Kidney (tissue), 14 donors: ENCODE data around the gene LITAF. TPM values are rescaled to one million over a fixed set of nuclear protein-coding genes. Genes with fewer than 3 reads are reported as not detected.

Experiments used
- DNase-seq, 5 donors: peaks; one replicate each; pipeline ENCODE4 v3.0.0-alpha.2; 2013 to 2020
- FAIRE-seq: peaks from 2 replicates; lab custom pipeline; 2012; peaks lifted over from hg19 to GRCh38; lab: Jason Lieb, UNC
- H3K27ac ChIP-seq, 2 donors: one replicate each; pipeline ENCODE4 v1.7.0; 2013; ENCODE audit warnings: low read depth in 2 of 2, low read length in 2 of 2, inconsistent platforms in 1 of 2
- H3K27me3 ChIP-seq: one replicate; pipeline ENCODE4 v1.7.1; 2013; ENCODE audit warnings: low read length, inconsistent platforms; ENCODE audit not compliant: control insufficient read depth, insufficient read depth
- H3K36me3 ChIP-seq, 3 donors: one replicate each; pipeline versions ENCODE4 v1.7.0 to v1.7.1; 2013; ENCODE audit warnings: low read length in 3 of 3, control low read depth in 1 of 3, inconsistent platforms in 1 of 3; ENCODE audit not compliant: insufficient read depth in 3 of 3, control insufficient read depth in 2 of 3
- H3K4me1 ChIP-seq, 3 donors: one replicate each; pipeline versions ENCODE4 v1.7.0 to v1.7.1; 2013; ENCODE audit warnings: low read length in 3 of 3, inconsistent platforms in 1 of 3, low read depth in 1 of 3; ENCODE audit not compliant: control insufficient read depth in 2 of 3, insufficient read depth in 2 of 3
- H3K4me3 ChIP-seq, 3 donors: one replicate each; pipeline versions ENCODE4 v1.7.0 to v1.8.1; 2013; ENCODE audit warnings: low read length in 3 of 3, control low read depth in 1 of 3, inconsistent platforms in 1 of 3
- H3K9ac ChIP-seq, 3 donors: one replicate each; pipeline versions ENCODE4 v1.7.0 to v1.7.1; 2013; ENCODE audit warnings: low read length in 3 of 3, control low read depth in 1 of 3, inconsistent platforms in 1 of 3
- H3K9me3 ChIP-seq, 3 donors: one replicate each; pipeline versions ENCODE4 v1.7.0 to v1.7.1; 2013; ENCODE audit warnings: low read length in 3 of 3, control low read depth in 1 of 3, inconsistent platforms in 1 of 3; ENCODE audit not compliant: control insufficient read depth in 2 of 3, insufficient read depth in 1 of 3
- intact Hi-C: fragments of 100-400 bp; cut with DNase I; formaldehyde crosslinking; loops from one replicate; pipeline ENCODE4 v1.11.1; 2022
- polyA plus RNA-seq: library from polyadenylated mRNA; stranded (reverse); fragments of 350-450 nt; fragmentation: Illumina TruSeq; extraction: RNeasy Lipid Tissue Mini Kit (QIAGEN cat#74804); gene quantifications from one replicate; pipeline ENCODE4 v1.2.3, GENCODE V29; 2014; ENCODE audit warnings: low read depth, low replicate concordance; ENCODE audit not compliant: insufficient read depth
- total RNA-seq: library from RNA; stranded (reverse); fragmentation: NEBNext Ultra II Directional; extraction: Animal tissue kit (Norgen Biotek cat#: 25700); gene quantifications from one replicate; pipeline ENCODE4 v1.2.1, GENCODE V29; 2021
- TF ChIP-seq, protein P1 (sequence below): IDR thresholded peaks from 3 replicates; pipeline ENCODE4 v1.5.1; 2012; ENCODE audit warnings: mild to moderate bottlenecking, moderate library complexity, borderline replicate concordance; ENCODE audit not compliant: insufficient read depth; ENCODE audit errors: extremely low read depth
- donor health status: control.
- donor health status: control.
- donor health status: control.
- donor health status: control.
- donor health status: control.
- donor health status: DM: yes; HTN: yes; CAD: no.
- donor health status: Normal renal cell carcinoma (clear cell type).

LITAF gene
- total and polyA plus RNA-seq, 2 donors from 2014 or later = 121 to 171 TPM

DNA sequence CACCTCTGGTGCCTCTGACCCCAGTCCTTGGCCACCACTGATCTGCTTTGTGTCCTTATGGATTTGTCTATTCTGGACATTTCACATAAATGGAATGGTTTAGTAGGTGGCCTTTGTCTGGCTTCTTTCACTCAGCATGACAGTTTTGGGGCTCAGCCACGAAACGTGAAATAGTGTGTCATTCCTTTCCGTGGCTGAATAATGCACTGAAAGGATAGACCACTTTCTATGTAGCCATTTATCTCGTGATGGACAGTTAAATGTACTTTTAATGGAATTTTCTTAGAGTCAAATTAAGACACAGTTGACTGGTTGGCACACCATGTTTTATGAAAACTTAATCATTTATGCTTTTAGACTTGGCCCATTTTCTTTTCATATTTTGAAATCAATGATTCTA is 57.4 kb downstream of the LITAF start:
- intact Hi-C loops = loop anchor here (10.0 kb wide), 1 partner anchor 124 kb away; no protein-coding TSS in a partner anchor
- H3K9ac ChIP-seq = no peak overlapping the region
- H3K27me3 ChIP-seq = no peaks in the 10 kb centered on the region
- no peak for FAIRE-seq
- no peak overlapping the region for H3K27ac ChIP-seq
- no peak for DNase-seq
- no peaks in the 10 kb centered on the region for H3K36me3 ChIP-seq
- H3K9me3 ChIP-seq = no peaks in the 10 kb centered on the region
- no peak overlapping the region for H3K4me3 ChIP-seq
- no peaks in the 10 kb centered on the region for H3K4me1 ChIP-seq
- TF ChIP-seq, protein P1, sequence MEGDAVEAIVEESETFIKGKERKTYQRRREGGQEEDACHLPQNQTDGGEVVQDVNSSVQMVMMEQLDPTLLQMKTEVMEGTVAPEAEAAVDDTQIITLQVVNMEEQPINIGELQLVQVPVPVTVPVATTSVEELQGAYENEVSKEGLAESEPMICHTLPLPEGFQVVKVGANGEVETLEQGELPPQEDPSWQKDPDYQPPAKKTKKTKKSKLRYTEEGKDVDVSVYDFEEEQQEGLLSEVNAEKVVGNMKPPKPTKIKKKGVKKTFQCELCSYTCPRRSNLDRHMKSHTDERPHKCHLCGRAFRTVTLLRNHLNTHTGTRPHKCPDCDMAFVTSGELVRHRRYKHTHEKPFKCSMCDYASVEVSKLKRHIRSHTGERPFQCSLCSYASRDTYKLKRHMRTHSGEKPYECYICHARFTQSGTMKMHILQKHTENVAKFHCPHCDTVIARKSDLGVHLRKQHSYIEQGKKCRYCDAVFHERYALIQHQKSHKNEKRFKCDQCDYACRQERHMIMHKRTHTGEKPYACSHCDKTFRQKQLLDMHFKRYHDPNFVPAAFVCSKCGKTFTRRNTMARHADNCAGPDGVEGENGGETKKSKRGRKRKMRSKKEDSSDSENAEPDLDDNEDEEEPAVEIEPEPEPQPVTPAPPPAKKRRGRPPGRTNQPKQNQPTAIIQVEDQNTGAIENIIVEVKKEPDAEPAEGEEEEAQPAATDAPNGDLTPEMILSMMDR = no peak

DNA sequence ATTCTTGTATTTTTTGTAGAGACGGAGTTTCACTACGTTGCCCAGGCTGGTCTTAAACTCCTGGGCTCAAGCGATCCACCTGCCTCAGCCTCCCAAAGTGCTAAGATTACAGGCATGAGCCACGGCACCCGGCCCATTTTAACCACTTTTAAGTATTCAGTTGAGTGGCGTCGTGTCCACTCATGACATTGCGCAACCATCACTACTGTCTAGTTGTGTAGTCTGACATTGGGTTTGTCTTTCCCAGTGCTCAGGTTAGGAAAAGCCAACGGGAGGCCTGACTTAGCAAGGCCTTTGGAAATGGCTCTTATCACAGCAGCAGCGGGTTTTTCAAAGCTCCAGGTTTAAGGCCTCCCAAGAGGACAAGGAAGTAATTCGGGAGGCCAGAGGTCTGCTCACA is 58.7 kb downstream of the LITAF start:
- Histone ChIP-seq H3K27ac (no peak overlapping the region), H3K9me3 (no peaks in the 10 kb centered on the region), H3K9ac (no peak overlapping the region), H3K27me3 (no peaks in the 10 kb centered on the region), H3K4me3 (no peak overlapping the region), H3K36me3 (no peaks in the 10 kb centered on the region), H3K4me1 (no peaks in the 10 kb centered on the region)
- no peak for FAIRE-seq
- TF ChIP-seq, protein P1 = no peak
- intact Hi-C loops = loop anchor here (10.0 kb wide), 1 partner anchor 123 kb away; no protein-coding TSS in a partner anchor
- no peak for DNase-seq

DNA sequence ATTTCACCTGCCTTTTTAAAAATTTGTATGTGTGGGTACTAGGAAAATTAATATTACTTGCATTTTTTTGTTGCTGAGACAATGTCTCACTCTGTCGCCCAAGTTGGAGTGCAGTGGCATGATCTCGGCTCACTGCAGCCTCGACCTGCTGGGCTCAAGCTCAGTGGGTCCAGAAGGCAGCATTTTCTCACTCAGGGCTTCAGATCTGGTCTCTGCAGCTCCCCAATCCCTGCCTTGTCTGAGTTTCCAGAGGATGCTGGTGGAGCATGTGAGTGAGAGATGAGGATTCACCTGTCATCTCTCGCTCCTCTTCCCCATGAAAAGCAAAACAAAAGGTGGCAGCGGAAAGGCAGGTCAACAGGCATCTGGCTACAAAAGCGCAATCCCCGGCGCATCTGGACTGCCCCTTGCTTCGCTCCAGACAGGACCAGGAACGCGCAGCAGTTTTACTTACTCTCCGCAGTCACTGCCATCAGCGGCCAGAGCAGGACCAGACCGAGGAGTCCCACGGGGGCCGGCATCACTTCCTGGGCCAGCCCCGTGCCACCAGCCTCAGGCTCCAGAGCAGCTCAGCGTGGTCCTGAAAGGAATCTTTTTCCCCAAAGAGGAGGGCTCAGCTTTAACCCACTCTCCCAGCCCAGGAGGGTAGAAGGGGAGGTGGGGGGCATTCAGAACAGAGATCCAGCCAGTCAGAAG is 59.9 kb downstream of the LITAF start:
- DNase-seq (peak in 3 of 5 donors; percentile 18 to 38 (median 37)), FAIRE-seq (no peak)
- Histone ChIP-seq H3K27ac (no peak overlapping the region), H3K4me1 (no peaks in the 10 kb centered on the region), H3K27me3 (no peaks in the 10 kb centered on the region), H3K4me3 (no peak overlapping the region), H3K36me3 (no peaks in the 10 kb centered on the region), H3K9me3 (no peaks in the 10 kb centered on the region), H3K9ac (no peak overlapping the region)
- intact Hi-C loops = loop anchor here (10.0 kb wide), 1 partner anchor 122 kb away; no protein-coding TSS in a partner anchor
- TF ChIP-seq, protein P1 = no peak
